ENCODE measurements around the gene LGR4.

DNA sequence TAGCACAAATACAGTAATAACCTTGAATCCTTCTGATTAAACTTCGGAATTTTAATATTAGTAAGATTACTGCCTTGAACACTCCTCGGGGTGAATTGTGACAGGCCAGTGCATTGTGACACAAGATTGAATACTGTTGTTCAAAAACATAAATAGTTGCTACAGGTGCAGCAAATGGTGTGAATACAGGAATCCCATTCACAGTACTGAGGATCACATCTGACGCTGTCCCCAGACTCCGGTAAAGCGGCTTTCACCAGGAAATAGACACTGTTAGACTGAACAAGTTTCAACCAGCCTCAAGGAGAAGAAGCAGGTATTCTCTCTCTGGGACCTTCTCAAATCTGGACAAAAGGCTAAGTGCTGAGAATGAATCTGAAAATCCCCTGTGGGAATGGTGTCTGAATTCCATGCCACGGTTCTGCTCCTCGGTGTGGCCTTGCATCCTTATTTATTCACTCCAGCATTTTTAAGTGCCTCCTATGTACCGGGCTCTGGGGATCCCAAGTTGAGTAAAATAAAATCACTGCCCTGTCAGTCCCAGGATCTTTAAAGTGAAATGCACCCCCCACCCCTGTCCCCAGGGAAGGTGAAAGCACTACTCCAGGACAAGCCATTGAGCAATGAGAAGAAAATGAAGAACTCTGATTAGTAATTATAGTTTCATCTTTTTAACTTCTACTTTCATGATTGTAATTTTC, 3.4 kb downstream of the LGR4 start:
- TF ChIP-seq CTCF (IDR thresholded peaks at IDR 0.05) (no peak), POLR2A (IDR thresholded peaks at IDR 0.05) (no peak)
